SK-N-SH (cell line): ENCODE results near the gene DEPDC5. TPM values are rescaled to one million over a fixed set of nuclear protein-coding genes. Genes with fewer than 3 reads are reported as not detected.

ENCODE experiments used
- CHD2 ChIP-seq: fragments of 150-350 bp; IDR thresholded peaks from 2 replicates; pipeline ENCODE4 v1.6.1; 2018; ENCODE audit warnings: low read length; ENCODE audit not compliant: partially characterized antibody
- ELF1 ChIP-seq: IDR thresholded peaks from 2 replicates; pipeline ENCODE4 v1.4.0; 2012
- EZH2phosphoT487 ChIP-seq: fragments of 200-600 bp; sonication (generic); IDR thresholded peaks from 2 replicates; pipeline ENCODE4 v1.6.1; 2017; ENCODE audit warnings: low read depth, mixed run types, mild to moderate bottlenecking, antibody characterized with exemption, moderate library complexity, borderline replicate concordance
- FOXJ3 ChIP-seq: sonication (generic); formaldehyde crosslinking; IDR thresholded peaks from 2 replicates; pipeline ENCODE4 v1.5.1; 2020; ENCODE audit warnings: mild to moderate bottlenecking, missing genetic modification reagents
- FOXM1 ChIP-seq: IDR thresholded peaks from 2 replicates; pipeline ENCODE4 v1.4.0; 2012; ENCODE audit warnings: low read depth, mild to moderate bottlenecking
- GABPA ChIP-seq: IDR thresholded peaks from 2 replicates; pipeline ENCODE4 v1.4.0; 2012; ENCODE audit warnings: low read depth, mild to moderate bottlenecking
- GATA2 ChIP-seq: sonication (generic); formaldehyde crosslinking; IDR thresholded peaks from 2 replicates; pipeline ENCODE4 v1.5.0; 2020; ENCODE audit warnings: mild to moderate bottlenecking, missing genetic modification reagents
- MEF2A ChIP-seq: IDR thresholded peaks from 2 replicates; pipeline ENCODE4 v1.4.0; 2012; ENCODE audit warnings: low read depth, borderline replicate concordance
- MXI1 ChIP-seq: IDR thresholded peaks from 2 replicates; pipeline ENCODE4 v1.6.1; 2012; ENCODE audit warnings: mild to moderate bottlenecking, low read depth, low read length, improper control_type of control experiment
- NFIC ChIP-seq: IDR thresholded peaks from 2 replicates; pipeline ENCODE4 v1.4.0; 2012; ENCODE audit warnings: borderline replicate concordance
- NRF1 ChIP-seq: IDR thresholded peaks from 2 replicates; pipeline ENCODE4 v1.6.1; 2012; ENCODE audit warnings: low read depth, mild to moderate bottlenecking, low read length
- POLR2AphosphoS5 ChIP-seq: IDR thresholded peaks from 2 replicates; pipeline ENCODE4 v1.6.1; 2012; ENCODE audit warnings: low read depth, low read length
- RCOR1 ChIP-seq: fragments of 150-350 bp; IDR thresholded peaks from 2 replicates; pipeline ENCODE4 v1.6.1; 2017; ENCODE audit warnings: antibody characterized with exemption, low read length
- RFX5 ChIP-seq: IDR thresholded peaks from 2 replicates; pipeline ENCODE4 v1.6.1; 2012; ENCODE audit warnings: mild to moderate bottlenecking, improper control_type of control experiment, low read length
- SIN3A ChIP-seq: IDR thresholded peaks from 2 replicates; pipeline ENCODE4 v1.6.1; 2012; ENCODE audit warnings: low read depth, mild to moderate bottlenecking, low read length, moderate library complexity, borderline replicate concordance
- TEAD4 ChIP-seq: IDR thresholded peaks from 2 replicates; pipeline ENCODE4 v1.4.0; 2012; ENCODE audit warnings: mild to moderate bottlenecking, borderline replicate concordance; ENCODE audit not compliant: insufficient read depth
- YY1 ChIP-seq: IDR thresholded peaks from 2 replicates; pipeline ENCODE4 v1.4.0; 2012; ENCODE audit warnings: low read depth, mild to moderate bottlenecking
- polyA plus RNA-seq, 3 experiments: library from polyadenylated mRNA; depleted of rRNA; stranded (reverse); fragments of >200 nt; gene quantifications; 2 replicates each; pipeline ENCODE4 v1.2.3, GENCODE V29; 2012
- TF ChIP-seq, protein P1 (sequence below): IDR thresholded peaks from 2 replicates; pipeline ENCODE4 v1.4.0; 2012; ENCODE audit warnings: low read depth, borderline replicate concordance
- TF ChIP-seq, protein P2 (sequence below): IDR thresholded peaks from 2 replicates; pipeline ENCODE4 v1.4.0; 2012; ENCODE audit warnings: low read depth
- TF ChIP-seq, protein P3 (sequence below): fragments of 150-350 bp; IDR thresholded peaks from 2 replicates; pipeline ENCODE4 v1.6.1; 2016; ENCODE audit warnings: mild to moderate bottlenecking, low read depth, low read length
- TF ChIP-seq, protein P4 (sequence below): fragments of 150-350 bp; IDR thresholded peaks from 2 replicates; pipeline ENCODE4 v1.6.1; 2017; ENCODE audit warnings: antibody characterized with exemption, low read length, low read depth, borderline replicate concordance
- TF ChIP-seq, protein P5 (sequence below): fragments of 200-600 bp; sonication (generic); IDR thresholded peaks from 2 replicates; pipeline ENCODE4 v1.6.1; 2017; ENCODE audit warnings: antibody characterized with exemption, mild to moderate bottlenecking, moderate library complexity

The DEPDC5 gene
- polyA plus RNA-seq, 1 of the 3 experiments (the other 2 are of a cell fraction): 7.8 TPM

DNA sequence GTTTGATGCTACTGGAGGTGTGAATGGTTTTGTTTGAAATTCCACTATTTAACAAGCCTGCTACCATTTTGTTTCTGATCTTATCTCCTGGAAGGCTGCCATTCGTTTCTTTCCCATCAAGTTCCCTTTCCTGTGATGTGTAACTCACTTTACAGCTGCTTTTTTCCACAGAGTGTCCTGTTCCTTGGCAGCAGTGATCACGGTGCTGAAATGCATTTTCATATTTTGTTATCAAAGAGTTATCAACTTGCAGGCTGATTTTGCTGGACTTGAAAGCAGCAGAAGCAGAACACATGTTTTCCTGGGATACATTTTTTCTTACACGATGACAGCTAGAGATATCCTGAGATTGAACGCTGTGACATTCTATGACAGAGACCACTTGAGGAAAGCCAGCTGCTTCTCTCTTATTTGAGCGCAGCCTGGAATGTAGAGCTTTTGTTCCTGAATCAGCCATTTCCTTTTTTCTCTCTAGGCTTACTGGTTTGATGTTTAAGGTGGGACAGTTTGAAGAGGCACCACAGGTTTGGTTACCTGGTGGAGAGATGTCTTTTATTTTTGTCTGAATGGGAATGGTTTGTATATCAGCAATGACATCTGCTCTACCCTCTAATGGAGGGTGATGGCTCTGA is 38.6 kb upstream of the DEPDC5 start (continued):
- TF ChIP-seq NRF1 (no peak), GABPA (no peak), TEAD4 (no peak), SIN3A (no peak), FOXM1 (no peak), MEF2A (no peak), FOXJ3 (CRISPR knock-in tag) (peak; percentile 84), RFX5 (no peak), ELF1 (no peak), POLR2AphosphoS5 (no peak), RCOR1 (peak; percentile 91), GATA2 (CRISPR knock-in tag) (peak; percentile 96), NFIC (no peak; the same call in 1 of the 2 replicates), CHD2 (peak; percentile 74), MXI1 (peak; percentile 93), EZH2phosphoT487 (no peak), YY1 (no peak)
- TF ChIP-seq, protein P1, sequence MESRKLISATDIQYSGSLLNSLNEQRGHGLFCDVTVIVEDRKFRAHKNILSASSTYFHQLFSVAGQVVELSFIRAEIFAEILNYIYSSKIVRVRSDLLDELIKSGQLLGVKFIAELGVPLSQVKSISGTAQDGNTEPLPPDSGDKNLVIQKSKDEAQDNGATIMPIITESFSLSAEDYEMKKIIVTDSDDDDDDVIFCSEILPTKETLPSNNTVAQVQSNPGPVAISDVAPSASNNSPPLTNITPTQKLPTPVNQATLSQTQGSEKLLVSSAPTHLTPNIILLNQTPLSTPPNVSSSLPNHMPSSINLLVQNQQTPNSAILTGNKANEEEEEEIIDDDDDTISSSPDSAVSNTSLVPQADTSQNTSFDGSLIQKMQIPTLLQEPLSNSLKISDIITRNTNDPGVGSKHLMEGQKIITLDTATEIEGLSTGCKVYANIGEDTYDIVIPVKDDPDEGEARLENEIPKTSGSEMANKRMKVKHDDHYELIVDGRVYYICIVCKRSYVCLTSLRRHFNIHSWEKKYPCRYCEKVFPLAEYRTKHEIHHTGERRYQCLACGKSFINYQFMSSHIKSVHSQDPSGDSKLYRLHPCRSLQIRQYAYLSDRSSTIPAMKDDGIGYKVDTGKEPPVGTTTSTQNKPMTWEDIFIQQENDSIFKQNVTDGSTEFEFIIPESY: no peak
- TF ChIP-seq, protein P2, sequence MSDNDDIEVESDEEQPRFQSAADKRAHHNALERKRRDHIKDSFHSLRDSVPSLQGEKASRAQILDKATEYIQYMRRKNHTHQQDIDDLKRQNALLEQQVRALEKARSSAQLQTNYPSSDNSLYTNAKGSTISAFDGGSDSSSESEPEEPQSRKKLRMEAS: no peak
- TF ChIP-seq, protein P3, sequence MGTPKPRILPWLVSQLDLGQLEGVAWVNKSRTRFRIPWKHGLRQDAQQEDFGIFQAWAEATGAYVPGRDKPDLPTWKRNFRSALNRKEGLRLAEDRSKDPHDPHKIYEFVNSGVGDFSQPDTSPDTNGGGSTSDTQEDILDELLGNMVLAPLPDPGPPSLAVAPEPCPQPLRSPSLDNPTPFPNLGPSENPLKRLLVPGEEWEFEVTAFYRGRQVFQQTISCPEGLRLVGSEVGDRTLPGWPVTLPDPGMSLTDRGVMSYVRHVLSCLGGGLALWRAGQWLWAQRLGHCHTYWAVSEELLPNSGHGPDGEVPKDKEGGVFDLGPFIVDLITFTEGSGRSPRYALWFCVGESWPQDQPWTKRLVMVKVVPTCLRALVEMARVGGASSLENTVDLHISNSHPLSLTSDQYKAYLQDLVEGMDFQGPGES: no peak
- TF ChIP-seq, protein P4, sequence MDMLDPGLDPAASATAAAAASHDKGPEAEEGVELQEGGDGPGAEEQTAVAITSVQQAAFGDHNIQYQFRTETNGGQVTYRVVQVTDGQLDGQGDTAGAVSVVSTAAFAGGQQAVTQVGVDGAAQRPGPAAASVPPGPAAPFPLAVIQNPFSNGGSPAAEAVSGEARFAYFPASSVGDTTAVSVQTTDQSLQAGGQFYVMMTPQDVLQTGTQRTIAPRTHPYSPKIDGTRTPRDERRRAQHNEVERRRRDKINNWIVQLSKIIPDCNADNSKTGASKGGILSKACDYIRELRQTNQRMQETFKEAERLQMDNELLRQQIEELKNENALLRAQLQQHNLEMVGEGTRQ: no peak
- TF ChIP-seq, protein P5, sequence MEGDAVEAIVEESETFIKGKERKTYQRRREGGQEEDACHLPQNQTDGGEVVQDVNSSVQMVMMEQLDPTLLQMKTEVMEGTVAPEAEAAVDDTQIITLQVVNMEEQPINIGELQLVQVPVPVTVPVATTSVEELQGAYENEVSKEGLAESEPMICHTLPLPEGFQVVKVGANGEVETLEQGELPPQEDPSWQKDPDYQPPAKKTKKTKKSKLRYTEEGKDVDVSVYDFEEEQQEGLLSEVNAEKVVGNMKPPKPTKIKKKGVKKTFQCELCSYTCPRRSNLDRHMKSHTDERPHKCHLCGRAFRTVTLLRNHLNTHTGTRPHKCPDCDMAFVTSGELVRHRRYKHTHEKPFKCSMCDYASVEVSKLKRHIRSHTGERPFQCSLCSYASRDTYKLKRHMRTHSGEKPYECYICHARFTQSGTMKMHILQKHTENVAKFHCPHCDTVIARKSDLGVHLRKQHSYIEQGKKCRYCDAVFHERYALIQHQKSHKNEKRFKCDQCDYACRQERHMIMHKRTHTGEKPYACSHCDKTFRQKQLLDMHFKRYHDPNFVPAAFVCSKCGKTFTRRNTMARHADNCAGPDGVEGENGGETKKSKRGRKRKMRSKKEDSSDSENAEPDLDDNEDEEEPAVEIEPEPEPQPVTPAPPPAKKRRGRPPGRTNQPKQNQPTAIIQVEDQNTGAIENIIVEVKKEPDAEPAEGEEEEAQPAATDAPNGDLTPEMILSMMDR: no peak
- TF ChIP-seq, all 33 proteins: peak for 7
